GM23338 (cell line): Measurements from ENCODE around the gene KRT17. TPM values are rescaled to one million over a fixed set of nuclear protein-coding genes. Genes with fewer than 3 reads are reported as not detected.
"Not testable (repeated sequence)": the region's sequence is repeated elsewhere in the genome, so short reads cannot be mapped to it uniquely, and the experiment has no call there.

Source experiments
- ATAC-seq: fragments of 200-7000 bp; cut with Tn5 transposase; 3 replicates; pipeline ENCODE4 v1.9.1; 2020
- DNase-seq: peaks from one replicate; pipeline ENCODE4 v3.0.0-alpha.2; 2015; ENCODE audit warnings: low spot score
- H2AFZ ChIP-seq: fragments of 200-600 bp; sonication (generic); 2 replicates; pipeline ENCODE4 v1.8.0; 2016; ENCODE audit warnings: antibody characterized with exemption, mild to moderate bottlenecking, moderate library complexity
- H3F3A ChIP-seq: fragments of 200-600 bp; sonication (generic); replicated peaks from 2 replicates; pipeline ENCODE4 v1.8.0; 2017; ENCODE audit warnings: antibody characterized with exemption, mixed run types, low read depth
- H3K27ac ChIP-seq: fragments of 200-600 bp; sonication (generic); 2 replicates; pipeline ENCODE4 v1.6.1; 2016; ENCODE audit warnings: low read depth
- H3K27me3 ChIP-seq: fragments of 200-600 bp; sonication (generic); 2 replicates; pipeline ENCODE4 v1.8.0; 2016; ENCODE audit warnings: mild to moderate bottlenecking, mixed run types, moderate library complexity; ENCODE audit not compliant: insufficient read depth
- H3K36me3 ChIP-seq: fragments of 200-600 bp; sonication (generic); 2 replicates; pipeline ENCODE4 v1.8.0; 2016; ENCODE audit warnings: mild to moderate bottlenecking; ENCODE audit not compliant: insufficient read depth
- H3K4me1 ChIP-seq: fragments of 200-600 bp; sonication (generic); 2 replicates; pipeline ENCODE4 v1.8.0; 2016; ENCODE audit warnings: mild to moderate bottlenecking, moderate library complexity; ENCODE audit not compliant: insufficient read depth
- H3K4me2 ChIP-seq: fragments of 200-600 bp; sonication (generic); 2 replicates; pipeline ENCODE4 v1.7.1; 2017; ENCODE audit warnings: mixed run types
- H3K4me3 ChIP-seq: fragments of 200-600 bp; sonication (generic); 2 replicates; pipeline ENCODE4 v1.6.1; 2016; ENCODE audit warnings: mixed run types
- H3K79me2 ChIP-seq: fragments of 200-600 bp; sonication (generic); replicated peaks from 2 replicates; pipeline ENCODE4 v1.8.0; 2017; ENCODE audit warnings: mild to moderate bottlenecking; ENCODE audit not compliant: insufficient read depth
- H3K9me2 ChIP-seq: fragments of 200-600 bp; sonication (generic); 2 replicates; pipeline ENCODE4 v1.8.0; 2017; ENCODE audit not compliant: insufficient read depth
- H4K20me1 ChIP-seq: fragments of 200-600 bp; sonication (generic); replicated peaks from 2 replicates; pipeline ENCODE4 v1.8.0; 2017; ENCODE audit warnings: mild to moderate bottlenecking; ENCODE audit not compliant: insufficient read depth
- H3K27ac Mint-ChIP-seq: 2 replicates; pipeline ENCODE4 v1.8.0; 2020; ENCODE audit warnings: inconsistent platforms, mild to moderate bottlenecking, moderate library complexity, mixed read lengths
- H3K27me3 Mint-ChIP-seq: 3 replicates; pipeline ENCODE4 v1.8.0; 2022; ENCODE audit warnings: low read depth, mild to moderate bottlenecking, moderate library complexity, mixed read lengths, inconsistent platforms; ENCODE audit not compliant: insufficient read depth, poor library complexity
- H3K36me3 Mint-ChIP-seq: 3 replicates; pipeline ENCODE4 v1.8.0; 2021; ENCODE audit warnings: low read depth, mild to moderate bottlenecking, inconsistent platforms, moderate library complexity, mixed read lengths
- H3K4me1 Mint-ChIP-seq: 3 replicates; pipeline ENCODE4 v1.8.0; 2020; ENCODE audit warnings: mild to moderate bottlenecking, inconsistent platforms, mixed read lengths
- H3K4me3 Mint-ChIP-seq: 3 replicates; pipeline ENCODE4 v1.8.0; 2021; ENCODE audit warnings: moderate library complexity, mild to moderate bottlenecking, inconsistent platforms, mixed read lengths
- H3K9me3 Mint-ChIP-seq: 3 replicates; pipeline ENCODE4 v1.8.0; 2020; ENCODE audit warnings: moderate library complexity, mild to moderate bottlenecking, inconsistent platforms, mixed read lengths
- NANOG ChIP-seq: IDR thresholded peaks from 2 replicates; pipeline ENCODE4 v1.6.1; 2016; ENCODE audit warnings: antibody characterized with exemption, borderline replicate concordance
- REST ChIP-seq: IDR thresholded peaks from one replicate; pipeline ENCODE4 v1.6.1; 2018; ENCODE audit warnings: antibody characterized with exemption; ENCODE audit not compliant: unreplicated experiment
- STAT1 ChIP-seq: IDR thresholded peaks from one replicate; pipeline ENCODE4 v1.6.1; 2016; ENCODE audit warnings: antibody characterized with exemption; ENCODE audit not compliant: unreplicated experiment
- polyA plus RNA-seq: library from polyadenylated mRNA; unstranded; fragments of >200 nt; fragmentation: Nextera tagmentation; extraction: Ambion mirVana; gene quantifications from 2 replicates; pipeline ENCODE4 v1.2.1, GENCODE V29; 2016
- total RNA-seq: library from RNA; depleted of rRNA; stranded (reverse); fragments of >200 nt; shearing (Covaris generic); gene quantifications from 2 replicates; pipeline ENCODE4 v1.2.3, GENCODE V29; 2014

The KRT17 gene
- total and polyA plus RNA-seq, 2 experiments from 2014 or later: 0.63 to 1.8 TPM

GRCh38 chr17:41626914-41627295 lies 2.5 kb upstream of the KRT17 start:
- H3K9me2 ChIP-seq, ATAC-seq, H3K9me3 Mint-ChIP-seq, H2AFZ ChIP-seq, H3K4me3 Mint-ChIP-seq, H3K36me3 Mint-ChIP-seq, H3F3A ChIP-seq, H3K4me1 ChIP-seq, H3K27ac ChIP-seq, H3K27ac Mint-ChIP-seq, H3K4me3 ChIP-seq, H4K20me1 ChIP-seq, H3K27me3 ChIP-seq, H3K4me2 ChIP-seq, H3K79me2 ChIP-seq, H3K36me3 ChIP-seq, DNase-seq: not testable (repeated sequence)
- Mint-ChIP-seq H3K4me1 (peaks cover 21% of the 10 kb centered on the region), H3K27me3 (peaks cover 19% of the 10 kb centered on the region)

- H3K27me3 ChIP-seq, H3K4me3 ChIP-seq, H3K4me1 ChIP-seq, ATAC-seq, H2AFZ ChIP-seq, H3K27ac ChIP-seq, H3K9me3 Mint-ChIP-seq, H3K36me3 Mint-ChIP-seq, H3K36me3 ChIP-seq, H3K4me3 Mint-ChIP-seq, H3K4me2 ChIP-seq, H3K79me2 ChIP-seq, DNase-seq, H4K20me1 ChIP-seq, H3F3A ChIP-seq, H3K27ac Mint-ChIP-seq, H3K9me2 ChIP-seq: not testable (repeated sequence)
- Mint-ChIP-seq H3K27me3 (peaks cover 22% of the 10 kb centered on the region), H3K4me1 (peaks cover 21% of the 10 kb centered on the region)
Observed at GRCh38 chr17:41626028-41626913, 1.9 kb upstream of the KRT17 start.

GRCh38 chr17:41625602-41626001 lies 1.2 kb upstream of the KRT17 start:
- TF ChIP-seq REST (no peak), STAT1 (no peak), NANOG (no peak)
- Histone ChIP-seq H3F3A (no peaks in the 10 kb centered on the region), H3K79me2 (no peaks in the 10 kb centered on the region), H3K27ac (no peak overlapping the region), H2AFZ (no peak overlapping the region), H3K9me2 (no peaks in the 10 kb centered on the region), H4K20me1 (no peaks in the 10 kb centered on the region), H3K4me1 (peaks cover 6% of the 10 kb centered on the region; the same call in 1 of the 2 replicates), H3K27me3 (no peaks in the 10 kb centered on the region), H3K4me2 (no peak overlapping the region), H3K36me3 (no peaks in the 10 kb centered on the region), H3K4me3 (no peak overlapping the region)
- Mint-ChIP-seq H3K27me3 (peaks cover 22% of the 10 kb centered on the region), H3K27ac (no peak overlapping the region), H3K9me3 (no peaks in the 10 kb centered on the region), H3K4me3 (no peak overlapping the region), H3K4me1 (peaks cover 24% of the 10 kb centered on the region), H3K36me3 (no peaks in the 10 kb centered on the region)
- ATAC-seq: no peak
- no peak for DNase-seq

GRCh38 chr17:41623184-41623861 lies 1.1 kb downstream of the KRT17 start:
- H3K36me3 Mint-ChIP-seq, H3K27me3 ChIP-seq, H3K9me2 ChIP-seq, H3K27ac Mint-ChIP-seq, H3F3A ChIP-seq, H3K4me2 ChIP-seq, DNase-seq, H3K4me1 ChIP-seq, H3K4me3 ChIP-seq, H3K9me3 Mint-ChIP-seq, H4K20me1 ChIP-seq, H3K4me3 Mint-ChIP-seq, H2AFZ ChIP-seq, H3K79me2 ChIP-seq, H3K36me3 ChIP-seq, H3K27ac ChIP-seq, ATAC-seq: not testable (repeated sequence)
- peaks cover 12% of the 10 kb centered on the region for H3K4me1 Mint-ChIP-seq
- peaks cover 18% of the 10 kb centered on the region for H3K27me3 Mint-ChIP-seq

GRCh38 chr17:41622340-41623183 lies 1.8 kb downstream of the KRT17 start:
- H3K9me3 Mint-ChIP-seq: not testable (repeated sequence)

More at GRCh38 chr17:41622340-41623183, 1.8 kb downstream of the KRT17 start:
- not testable (repeated sequence) for H4K20me1 ChIP-seq, H3K27ac Mint-ChIP-seq, ATAC-seq, H3K79me2 ChIP-seq, H3K36me3 ChIP-seq, H3K4me2 ChIP-seq, H3K4me3 ChIP-seq, H3F3A ChIP-seq, H3K36me3 Mint-ChIP-seq, H3K4me1 ChIP-seq, H3K9me2 ChIP-seq, H2AFZ ChIP-seq, H3K4me3 Mint-ChIP-seq, H3K27me3 ChIP-seq, DNase-seq, H3K27ac ChIP-seq
- Mint-ChIP-seq H3K4me1 (peaks cover 13% of the 10 kb centered on the region), H3K27me3 (peaks cover 20% of the 10 kb centered on the region)
